GM12892 (cell line): ENCODE measurements around the gene LECT2.

Experiments
- POLR2A ChIP-seq: IDR thresholded peaks from 2 replicates; pipeline ENCODE4 v1.6.1; 2011; ENCODE audit warnings: low read depth, low read length, control low read depth
- POLR2AphosphoS5 ChIP-seq: IDR thresholded peaks from 2 replicates; pipeline ENCODE4 v1.6.1; 2011; ENCODE audit warnings: low read depth, low read length, control low read depth

DNA sequence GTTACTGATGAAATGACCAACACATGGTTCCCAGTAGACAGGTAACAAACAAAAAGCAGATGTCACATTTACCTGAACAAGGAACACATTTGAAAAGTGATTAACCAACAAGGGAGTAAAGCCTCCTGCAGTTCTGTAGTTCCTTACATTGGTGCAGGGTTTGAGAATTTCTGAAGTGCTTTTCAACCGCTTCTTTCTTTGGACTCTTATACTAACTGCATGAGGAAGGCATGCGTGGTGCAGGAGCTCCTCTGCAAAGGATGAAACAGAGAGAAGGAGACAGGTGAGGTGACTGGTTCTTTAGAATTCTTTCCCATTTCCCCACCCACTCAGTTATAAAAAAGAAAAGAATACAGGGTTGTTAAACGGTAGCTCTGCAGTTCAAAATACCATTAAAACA, 54.5 kb downstream of the LECT2 start:
- TF ChIP-seq POLR2A (no peak), POLR2AphosphoS5 (no peak)
